Measurements from ENCODE around the gene RILP. TPM values are rescaled to one million over a fixed set of nuclear protein-coding genes. Genes with fewer than 3 reads are reported as not detected.
A peak's percentile ranks its signal among the peaks of the same experiment; 100 is the strongest.

Gene RILP
- total RNA-seq, 1 experiment from 2014 or later = not detected

DNA sequence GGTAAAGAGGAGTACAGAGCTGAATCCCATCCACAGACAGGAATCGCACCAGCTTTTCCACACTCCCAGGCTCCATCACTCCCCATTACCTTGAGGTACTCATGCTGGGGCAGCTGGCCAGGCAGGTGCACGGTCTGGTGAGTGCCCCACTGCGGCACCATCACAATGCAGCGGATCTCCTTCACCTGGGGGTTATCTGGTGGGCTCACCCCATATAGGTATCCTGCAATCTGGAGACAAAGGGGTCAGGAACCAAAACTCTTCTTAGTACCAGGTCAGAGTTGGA is 1.8 kb upstream of the RILP start:
- H3K4me2 ChIP-seq (ENCODE audit: low read depth, low read length, poor library complexity, severe bottlenecking) = no peak overlapping the region
- H3K9me3 ChIP-seq (ENCODE audit: low read length) = no peaks in the 10 kb centered on the region
- H4K20me1 ChIP-seq (ENCODE audit: insufficient read depth, low read depth, low read length) = peaks cover 5% of the 10 kb centered on the region; the same call in 1 of the 2 replicates
- no peaks in the 10 kb centered on the region for H3K27me3 ChIP-seq (ENCODE audit: low read length)
- H3K27ac ChIP-seq (ENCODE audit: low read length) = no peak overlapping the region
- no peak overlapping the region for H2AFZ ChIP-seq (ENCODE audit: low read length)
- peaks cover 22% of the 10 kb centered on the region for H3K4me1 ChIP-seq (ENCODE audit: low read length)
- H3K79me2 ChIP-seq (ENCODE audit: low read length) = no peaks in the 10 kb centered on the region
- no peak for DNase-seq
- no peaks in the 10 kb centered on the region for H3K9me2 ChIP-seq (replicated peaks; ENCODE audit: insufficient read depth, low read length)
- H3K36me3 ChIP-seq (ENCODE audit: insufficient read depth, low read length) = peaks cover 42% of the 10 kb centered on the region
- H3K9ac ChIP-seq (ENCODE audit: low read length) = no peak overlapping the region
- no peak overlapping the region for H3K4me3 ChIP-seq (ENCODE audit: low read length)

DNA sequence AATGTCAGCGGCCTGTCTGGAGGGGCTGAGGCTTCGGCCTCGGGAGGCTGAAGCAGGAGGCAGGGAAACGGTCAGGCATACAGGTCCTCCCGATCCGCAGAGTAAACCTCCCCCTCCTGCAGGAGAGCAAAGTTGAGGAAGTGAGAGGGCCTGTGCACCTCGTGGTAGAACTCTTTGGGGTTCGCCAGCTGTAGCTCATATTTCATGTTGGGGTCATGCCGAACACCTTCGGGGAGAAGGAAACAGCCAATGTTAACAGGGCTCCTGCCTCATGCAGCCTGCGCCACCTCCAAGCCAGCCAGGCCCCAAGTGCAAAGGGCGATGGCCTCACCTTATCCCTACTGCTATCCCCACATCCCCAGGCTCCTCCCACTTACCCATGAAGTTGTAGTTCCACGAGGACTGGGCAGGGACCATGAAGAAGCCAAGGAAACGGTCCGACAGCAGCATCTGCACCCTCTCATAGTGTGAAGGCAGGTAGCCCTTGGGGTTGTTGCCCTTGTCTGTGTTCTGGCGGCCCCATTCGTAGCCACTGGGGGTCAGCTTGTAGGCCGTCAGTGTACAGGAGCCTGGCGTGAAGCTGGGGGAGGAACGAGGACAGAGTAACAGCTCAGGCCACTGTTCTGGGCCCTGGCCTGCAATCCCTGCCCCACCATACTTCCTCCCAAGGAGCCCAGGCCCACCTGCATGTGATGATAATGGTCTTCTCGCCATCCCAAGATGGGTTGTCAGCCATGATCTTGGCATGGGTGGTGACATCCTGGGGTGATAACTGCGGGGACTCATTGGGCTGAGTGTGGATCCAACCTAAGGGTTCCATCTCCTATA is 1.3 kb upstream of the RILP start:
- Histone ChIP-seq H3K27me3 (ENCODE audit: low read length) (no peaks in the 10 kb centered on the region), H3K36me3 (ENCODE audit: insufficient read depth, low read length) (peaks cover 37% of the 10 kb centered on the region), H4K20me1 (ENCODE audit: insufficient read depth, low read depth, low read length) (peaks cover 5% of the 10 kb centered on the region; the same call in 1 of the 2 replicates), H3K4me2 (ENCODE audit: low read depth, low read length, poor library complexity, severe bottlenecking) (no peak overlapping the region), H3K27ac (ENCODE audit: low read length) (no peak overlapping the region), H3K4me3 (ENCODE audit: low read length) (no peak overlapping the region), H3K4me1 (ENCODE audit: low read length) (peaks cover 22% of the 10 kb centered on the region), H3K9ac (ENCODE audit: low read length) (no peak overlapping the region), H3K9me2 (replicated peaks; ENCODE audit: insufficient read depth, low read length) (no peaks in the 10 kb centered on the region), H2AFZ (ENCODE audit: low read length) (no peak overlapping the region), H3K79me2 (ENCODE audit: low read length) (no peaks in the 10 kb centered on the region), H3K9me3 (ENCODE audit: low read length) (no peaks in the 10 kb centered on the region)
- no peak for DNase-seq

DNA sequence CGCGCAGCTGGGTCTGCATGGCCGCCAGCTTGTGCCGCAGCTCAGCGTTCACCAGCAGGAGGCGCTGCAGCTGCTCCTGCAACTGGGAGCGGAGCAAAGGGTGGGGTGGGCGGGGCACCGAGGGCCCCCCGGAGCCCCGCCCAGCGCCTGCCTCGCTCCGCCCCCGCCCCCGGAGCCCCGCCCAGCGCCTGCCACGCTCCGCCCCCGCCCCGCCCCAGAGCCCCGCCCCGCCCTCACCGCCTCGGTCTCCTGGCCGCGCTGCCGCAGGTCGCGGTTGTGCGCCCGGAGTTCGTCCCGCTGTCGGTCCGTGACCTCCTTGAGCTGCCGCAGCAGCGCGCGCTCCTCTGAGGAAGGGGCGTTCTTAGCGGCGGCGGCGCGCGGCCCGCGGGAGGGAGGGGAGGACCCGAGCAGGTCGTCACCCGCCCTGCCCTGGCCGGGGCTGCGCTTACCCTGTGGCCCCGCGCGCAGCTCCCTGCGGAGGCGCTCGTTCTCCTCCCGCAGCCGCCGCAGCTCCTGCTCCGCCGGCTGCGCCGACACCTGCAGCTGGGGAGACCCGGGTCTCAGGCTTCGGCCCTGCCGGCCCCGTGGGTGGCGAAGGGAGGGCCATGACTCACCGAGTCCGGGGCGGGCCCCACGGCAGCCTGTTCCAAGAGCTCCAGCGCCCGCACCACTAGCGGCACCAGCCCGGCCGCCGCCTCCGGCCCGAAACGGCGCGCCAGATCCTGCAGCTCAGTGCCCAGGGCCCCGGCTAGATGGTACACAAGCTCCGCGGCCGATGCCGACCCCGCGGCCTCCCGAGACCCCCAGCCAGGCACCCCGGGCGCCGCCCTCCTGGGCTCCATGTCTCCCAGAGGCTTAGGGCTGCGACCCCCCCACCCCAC is 463 bp downstream of the RILP start:
- Histone ChIP-seq H3K9me3 (ENCODE audit: low read length) (no peaks in the 10 kb centered on the region), H3K4me3 (ENCODE audit: low read length) (peak overlapping the region; percentile 63), H3K4me1 (ENCODE audit: low read length) (peaks cover 22% of the 10 kb centered on the region), H3K4me2 (ENCODE audit: low read depth, low read length, poor library complexity, severe bottlenecking) (peak overlapping the region; percentile 88), H4K20me1 (ENCODE audit: insufficient read depth, low read depth, low read length) (peaks cover 5% of the 10 kb centered on the region; the same call in 1 of the 2 replicates), H3K9me2 (replicated peaks; ENCODE audit: insufficient read depth, low read length) (no peaks in the 10 kb centered on the region), H2AFZ (ENCODE audit: low read length) (no peak overlapping the region), H3K27me3 (ENCODE audit: low read length) (no peaks in the 10 kb centered on the region), H3K36me3 (ENCODE audit: insufficient read depth, low read length) (peaks cover 27% of the 10 kb centered on the region), H3K79me2 (ENCODE audit: low read length) (no peaks in the 10 kb centered on the region), H3K9ac (ENCODE audit: low read length) (peak overlapping the region; percentile 66), H3K27ac (ENCODE audit: low read length) (0 out of 2 replicates have a peak overlapping the region, but pooled peaks have one; percentile 26)
- peak; percentile 97 for DNase-seq

GRCh38 chr17:1648173-1648962 is 1.3 kb downstream of the RILP start:
- DNase-seq = peak; percentile 44
- Histone ChIP-seq H3K9me3 (ENCODE audit: low read length) (no peaks in the 10 kb centered on the region), H3K9me2 (replicated peaks; ENCODE audit: insufficient read depth, low read length) (no peaks in the 10 kb centered on the region), H3K36me3 (ENCODE audit: insufficient read depth, low read length) (peaks cover 20% of the 10 kb centered on the region), H3K27ac (ENCODE audit: low read length) (no peak overlapping the region), H4K20me1 (ENCODE audit: insufficient read depth, low read depth, low read length) (peaks cover 5% of the 10 kb centered on the region; the same call in 1 of the 2 replicates), H3K4me1 (ENCODE audit: low read length) (peaks cover 22% of the 10 kb centered on the region), H3K4me3 (ENCODE audit: low read length) (peak overlapping the region; percentile 56; the same call in 1 of the 2 replicates), H3K27me3 (ENCODE audit: low read length) (no peaks in the 10 kb centered on the region), H3K4me2 (ENCODE audit: low read depth, low read length, poor library complexity, severe bottlenecking) (peak overlapping the region; percentile 73), H2AFZ (ENCODE audit: low read length) (no peak overlapping the region), H3K9ac (ENCODE audit: low read length) (peak overlapping the region; percentile 65), H3K79me2 (ENCODE audit: low read length) (no peaks in the 10 kb centered on the region)

DNA sequence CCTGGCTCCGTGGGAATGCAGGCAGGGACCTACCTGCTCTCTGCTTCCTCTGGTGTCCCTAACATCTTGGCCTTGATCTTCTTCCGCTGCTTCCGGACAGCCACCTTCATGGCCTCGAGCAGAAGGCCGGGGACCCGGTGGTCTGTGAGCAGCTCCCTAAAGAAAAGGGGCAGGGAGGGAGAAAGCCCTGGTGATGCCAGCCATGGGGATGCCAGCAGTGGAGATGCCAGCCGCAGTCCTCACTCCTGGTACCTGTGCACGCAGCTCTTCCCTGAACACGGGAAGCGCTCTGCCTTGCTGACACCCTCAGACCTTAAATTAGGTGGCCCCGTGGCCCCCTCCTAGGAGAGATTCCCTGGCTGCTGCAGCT is 1.9 kb downstream of the RILP start:
- Histone ChIP-seq H2AFZ (ENCODE audit: low read length) (no peak overlapping the region), H3K4me1 (ENCODE audit: low read length) (peaks cover 22% of the 10 kb centered on the region), H3K9me2 (replicated peaks; ENCODE audit: insufficient read depth, low read length) (no peaks in the 10 kb centered on the region), H3K36me3 (ENCODE audit: insufficient read depth, low read length) (peaks cover 15% of the 10 kb centered on the region), H3K79me2 (ENCODE audit: low read length) (no peaks in the 10 kb centered on the region), H3K27me3 (ENCODE audit: low read length) (no peaks in the 10 kb centered on the region), H3K9ac (ENCODE audit: low read length) (no peak overlapping the region), H3K27ac (ENCODE audit: low read length) (no peak overlapping the region), H3K4me3 (ENCODE audit: low read length) (no peak overlapping the region), H3K9me3 (ENCODE audit: low read length) (no peaks in the 10 kb centered on the region), H3K4me2 (ENCODE audit: low read depth, low read length, poor library complexity, severe bottlenecking) (no peak overlapping the region), H4K20me1 (ENCODE audit: insufficient read depth, low read depth, low read length) (peaks cover 5% of the 10 kb centered on the region; the same call in 1 of the 2 replicates)
- DNase-seq = no peak

- Histone ChIP-seq H3K9ac (ENCODE audit: low read length) (no peak overlapping the region), H3K9me3 (ENCODE audit: low read length) (no peaks in the 10 kb centered on the region)
These were observed 3.3 kb downstream of the RILP start for GRCh38 chr17:1646199-1646875.

GRCh38 chr17:1645207-1646171 is 4.2 kb downstream of the RILP start, which contains the start of gene SCARF1:
Gene SCARF1 (minus strand): TSS chr17:1645732. CDS start chr17:1645697, 35 bp downstream.
- Histone ChIP-seq H3K4me1 (ENCODE audit: low read length) (peaks cover 18% of the 10 kb centered on the region), H3K27me3 (ENCODE audit: low read length) (no peaks in the 10 kb centered on the region), H3K4me3 (ENCODE audit: low read length) (no peak within 1 kb of the TSS), H3K9me3 (ENCODE audit: low read length) (no peaks in the 10 kb centered on the region), H3K9me2 (replicated peaks; ENCODE audit: insufficient read depth, low read length) (no peaks in the 10 kb centered on the region), H3K36me3 (ENCODE audit: insufficient read depth, low read length) (peaks cover 4% of the 10 kb centered on the region; the same call in 1 of the 2 replicates), H3K4me2 (ENCODE audit: low read depth, low read length, poor library complexity, severe bottlenecking) (no peak within 1 kb of the TSS), H2AFZ (ENCODE audit: low read length) (no peak within 1 kb of the TSS), H4K20me1 (ENCODE audit: insufficient read depth, low read depth, low read length) (peaks cover 5% of the 10 kb centered on the region; the same call in 1 of the 2 replicates), H3K79me2 (ENCODE audit: low read length) (no peaks in the 10 kb centered on the region), H3K27ac (ENCODE audit: low read length) (no peak within 1 kb of the TSS), H3K9ac (ENCODE audit: low read length) (no peak within 1 kb of the TSS)
- DNase-seq = no peak

More at GRCh38 chr17:1646199-1646875, 3.3 kb downstream of the RILP start:
- Histone ChIP-seq H3K36me3 (ENCODE audit: insufficient read depth, low read length) (peaks cover 11% of the 10 kb centered on the region), H3K4me3 (ENCODE audit: low read length) (no peak overlapping the region), H3K4me2 (ENCODE audit: low read depth, low read length, poor library complexity, severe bottlenecking) (no peak overlapping the region), H4K20me1 (ENCODE audit: insufficient read depth, low read depth, low read length) (peaks cover 5% of the 10 kb centered on the region; the same call in 1 of the 2 replicates), H3K9me2 (replicated peaks; ENCODE audit: insufficient read depth, low read length) (no peaks in the 10 kb centered on the region), H3K4me1 (ENCODE audit: low read length) (peaks cover 22% of the 10 kb centered on the region), H3K27ac (ENCODE audit: low read length) (no peak overlapping the region), H2AFZ (ENCODE audit: low read length) (no peak overlapping the region), H3K27me3 (ENCODE audit: low read length) (no peaks in the 10 kb centered on the region), H3K79me2 (ENCODE audit: low read length) (no peaks in the 10 kb centered on the region)
- DNase-seq = no peak

Measured in Karpas-422 (cell line).